Activated CD4-positive, alpha-beta memory T cell treated with anti-CD3 and anti-CD28 coated beads, Interleukin-2, amount 10 ng/mL, durations not matched to agents 7 days and 5 days (primary cell): Measurements from ENCODE around the gene HMGCLL1. TPM values are rescaled to one million over a fixed set of nuclear protein-coding genes. Genes with fewer than 3 reads are reported as not detected.

Source experiments
- CTCF ChIA-PET: fragments of 350-600 bp; sonication (Branson Sonifier 250); formaldehyde crosslinking; loops from one replicate; lab custom pipeline; 2021; ENCODE audit warnings: antibody characterized with exemption, inconsistent platforms; lab: Charles Lee
- POLR2A ChIA-PET: fragments of 350-600 bp; sonication (Branson Sonifier 250); formaldehyde crosslinking; loops from one replicate; lab custom pipeline; 2021; ENCODE audit warnings: antibody characterized with exemption; lab: Charles Lee
- DNase-seq: peaks from one replicate; pipeline ENCODE4 v3.0.0-alpha.2; 2020
- H3K27ac Mint-ChIP-seq: one replicate; pipeline ENCODE4 v1.8.0; 2021; ENCODE audit warnings: mild to moderate bottlenecking, mixed read lengths
- H3K27me3 Mint-ChIP-seq: one replicate; pipeline ENCODE4 v1.8.0; 2021; ENCODE audit warnings: mixed read lengths
- H3K36me3 Mint-ChIP-seq: one replicate; pipeline ENCODE4 v1.8.0; 2021; ENCODE audit warnings: low read depth, mixed read lengths
- H3K4me1 Mint-ChIP-seq: one replicate; pipeline ENCODE4 v1.8.0; 2021; ENCODE audit warnings: mixed read lengths
- H3K4me3 Mint-ChIP-seq: one replicate; pipeline ENCODE4 v1.8.0; 2021; ENCODE audit warnings: mild to moderate bottlenecking, mixed read lengths
- H3K9me3 Mint-ChIP-seq: one replicate; pipeline ENCODE4 v1.8.0; 2021; ENCODE audit warnings: mixed read lengths
- total RNA-seq, 2 experiments: library from RNA; stranded (reverse); gene quantifications; one replicate each; pipeline ENCODE4 v1.2.3, GENCODE V29; 2021

Gene HMGCLL1
- total RNA-seq, 2 experiments from 2014 or later, result not detected

- H3K27ac Mint-ChIP-seq, result no peak overlapping the region
- H3K4me1 Mint-ChIP-seq, result no peaks in the 10 kb centered on the region
- ChIA-PET CTCF (no interaction called here), POLR2A (no interaction called here)
- no peaks in the 10 kb centered on the region for H3K9me3 Mint-ChIP-seq
- no peaks in the 10 kb centered on the region for H3K27me3 Mint-ChIP-seq
- no peaks in the 10 kb centered on the region for H3K36me3 Mint-ChIP-seq
- DNase-seq, result no peak
- H3K4me3 Mint-ChIP-seq, result no peak overlapping the region
These were observed 181.0 kb downstream of the HMGCLL1 start for GRCh38 chr6:55397986-55398385.

- ChIA-PET POLR2A (no interaction called here), CTCF (no interaction called here)
- no peaks in the 10 kb centered on the region for H3K4me1 Mint-ChIP-seq
- no peaks in the 10 kb centered on the region for H3K36me3 Mint-ChIP-seq
- H3K27me3 Mint-ChIP-seq, result no peaks in the 10 kb centered on the region
- H3K9me3 Mint-ChIP-seq, result peaks cover 7% of the 10 kb centered on the region
- no peak overlapping the region for H3K27ac Mint-ChIP-seq
- no peak overlapping the region for H3K4me3 Mint-ChIP-seq
- DNase-seq, result no peak
These were observed 183.1 kb downstream of the HMGCLL1 start for GRCh38 chr6:55395871-55396270.

- no peak for DNase-seq
- ChIA-PET POLR2A (no interaction called here), CTCF (no interaction called here)
- Mint-ChIP-seq H3K36me3 (no peaks in the 10 kb centered on the region), H3K27ac (no peak overlapping the region), H3K27me3 (no peaks in the 10 kb centered on the region), H3K9me3 (peaks cover 12% of the 10 kb centered on the region), H3K4me1 (no peaks in the 10 kb centered on the region), H3K4me3 (no peak overlapping the region)
These were observed 190.8 kb downstream of the HMGCLL1 start for GRCh38 chr6:55388211-55388610.
